ENCODE data around the gene FJX1. TPM values are rescaled to one million over a fixed set of nuclear protein-coding genes. Genes with fewer than 3 reads are reported as not detected.
A peak's percentile ranks its signal among the peaks of the same experiment; 100 is the strongest.

FJX1 gene
- total RNA-seq, 1 donor from 2014 or later, result 0.09 TPM

DNA sequence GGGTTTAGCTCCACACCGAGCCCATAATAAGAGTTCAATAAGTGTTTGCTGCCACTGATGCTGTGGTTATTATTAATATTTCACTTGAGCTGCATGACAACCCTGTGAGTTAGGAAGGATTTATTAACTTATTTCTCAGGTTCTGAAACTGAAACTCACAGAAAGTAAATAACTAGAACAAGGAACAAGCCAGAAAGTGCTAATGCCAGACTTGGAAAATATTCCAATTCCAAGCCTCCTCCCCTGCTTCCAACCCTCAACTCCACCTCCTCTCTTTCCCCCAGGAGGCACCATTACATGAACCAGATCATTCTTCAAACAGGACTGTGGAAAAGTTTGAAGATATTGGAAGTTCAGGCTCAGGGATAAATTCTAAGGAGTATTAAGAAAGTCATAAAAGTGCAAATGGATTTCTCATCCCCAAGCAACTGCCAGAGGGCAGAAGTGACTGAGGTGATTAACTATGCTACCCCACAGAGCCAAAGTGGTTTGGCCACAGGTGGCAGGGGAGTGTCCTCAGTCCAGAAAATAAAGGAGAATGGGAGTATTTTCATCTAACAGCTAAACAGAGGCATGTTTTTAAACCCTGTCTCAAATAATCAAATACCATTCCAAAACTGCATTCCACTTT lies 3.2 kb upstream of the FJX1 start:
- no peaks in the 10 kb centered on the region for H3K9me3 Mint-ChIP-seq
- H3K27ac Mint-ChIP-seq, result no peak overlapping the region
- DNase-seq (ENCODE audit: low spot score), result no peak
- no peak overlapping the region for H3K4me3 Mint-ChIP-seq (ENCODE audit: low read depth)
- intact Hi-C loops (cut with micrococcal nuclease), result loop anchor here (10.0 kb wide), 2 partner anchors 330 to 430 kb away; partner anchors contain the start of gene LDLRAD3
- H3K36me3 Mint-ChIP-seq (ENCODE audit: low read depth), result no peaks in the 10 kb centered on the region
- peaks cover 7% of the 10 kb centered on the region for H3K4me1 Mint-ChIP-seq (ENCODE audit: low read depth)
- H3K27me3 Mint-ChIP-seq (ENCODE audit: low read depth), result peaks cover 33% of the 10 kb centered on the region

DNA sequence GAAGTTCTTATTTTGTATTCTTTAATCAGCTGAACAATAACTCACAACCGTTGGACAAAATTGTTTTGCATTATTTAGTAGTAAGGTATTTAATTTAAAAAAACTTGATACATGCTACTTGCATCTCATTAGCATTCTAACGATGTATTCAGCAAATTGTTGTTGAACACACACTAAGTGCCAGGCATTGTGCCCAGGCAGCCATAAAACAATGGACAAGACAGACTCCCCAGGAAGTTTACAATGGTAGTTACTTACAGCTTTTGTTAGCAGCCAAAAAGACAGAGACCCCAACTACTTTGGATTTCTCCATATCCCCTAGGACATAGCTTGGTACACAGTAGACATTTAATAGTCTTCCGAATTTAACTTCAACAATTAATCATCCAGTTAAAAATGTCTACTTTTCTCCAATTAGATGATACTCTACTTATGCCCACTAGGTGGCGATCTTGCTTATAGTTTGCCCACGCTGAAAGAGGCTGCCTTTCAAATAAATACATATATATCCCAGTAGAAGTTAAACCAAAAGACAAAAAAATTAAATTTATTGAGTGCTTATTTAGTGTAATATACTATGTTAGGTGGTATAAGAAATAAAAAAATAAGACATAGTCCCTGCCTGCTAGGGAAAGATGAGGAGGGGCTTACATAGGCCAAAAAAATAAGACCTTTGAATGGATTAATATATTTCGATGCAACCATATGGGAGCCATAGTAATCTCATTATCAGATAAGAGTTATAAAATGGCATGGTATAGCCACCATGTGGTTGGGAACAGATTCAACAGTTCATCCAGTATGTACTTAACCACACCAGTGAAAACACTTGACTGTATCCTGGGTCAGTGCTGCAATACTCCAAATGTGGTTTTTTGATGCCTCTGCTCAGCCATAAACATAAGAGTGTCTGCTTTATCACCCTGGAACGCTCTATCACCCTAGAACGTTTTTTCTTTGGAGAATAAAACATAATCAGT lies 2.0 kb upstream of the FJX1 start:
- peaks cover 44% of the 10 kb centered on the region for H3K27me3 Mint-ChIP-seq (ENCODE audit: low read depth)
- H3K9me3 Mint-ChIP-seq, result no peaks in the 10 kb centered on the region
- no peaks in the 10 kb centered on the region for H3K36me3 Mint-ChIP-seq (ENCODE audit: low read depth)
- no peak overlapping the region for H3K4me3 Mint-ChIP-seq (ENCODE audit: low read depth)
- intact Hi-C loops (cut with micrococcal nuclease), result loop anchor here (1.0 to 10.0 kb wide), 6 partner anchors 206 to 650 kb away; partner anchors contain the start of gene LDLRAD3
- no peak overlapping the region for H3K27ac Mint-ChIP-seq
- H3K4me1 Mint-ChIP-seq (ENCODE audit: low read depth), result peaks cover 7% of the 10 kb centered on the region
- no peak for DNase-seq (ENCODE audit: low spot score)

DNA sequence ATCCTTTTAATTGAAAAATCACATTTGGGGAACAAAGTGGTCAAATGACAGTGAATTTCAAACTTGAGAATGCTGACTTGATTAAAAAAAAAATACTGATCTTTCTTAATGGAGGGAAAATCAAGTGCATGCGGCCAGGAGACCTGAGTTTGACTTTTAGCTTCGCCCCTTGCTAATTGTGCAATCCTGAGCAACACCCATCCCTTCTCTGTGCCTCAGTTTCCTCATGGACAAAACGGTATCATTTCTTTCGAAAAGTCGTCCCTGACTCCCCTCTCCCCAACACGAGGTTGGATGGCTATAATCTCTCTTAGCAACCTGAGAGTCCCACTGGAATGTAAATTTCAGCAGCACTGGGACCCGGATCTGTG lies 959 bp upstream of the FJX1 start:
- peaks cover 6% of the 10 kb centered on the region for H3K4me1 Mint-ChIP-seq (ENCODE audit: low read depth)
- intact Hi-C loops (cut with micrococcal nuclease), result loop anchor here (2.0 to 10.0 kb wide), 4 partner anchors 328 to 642 kb away; partner anchors contain the start of gene LDLRAD3

DNA sequence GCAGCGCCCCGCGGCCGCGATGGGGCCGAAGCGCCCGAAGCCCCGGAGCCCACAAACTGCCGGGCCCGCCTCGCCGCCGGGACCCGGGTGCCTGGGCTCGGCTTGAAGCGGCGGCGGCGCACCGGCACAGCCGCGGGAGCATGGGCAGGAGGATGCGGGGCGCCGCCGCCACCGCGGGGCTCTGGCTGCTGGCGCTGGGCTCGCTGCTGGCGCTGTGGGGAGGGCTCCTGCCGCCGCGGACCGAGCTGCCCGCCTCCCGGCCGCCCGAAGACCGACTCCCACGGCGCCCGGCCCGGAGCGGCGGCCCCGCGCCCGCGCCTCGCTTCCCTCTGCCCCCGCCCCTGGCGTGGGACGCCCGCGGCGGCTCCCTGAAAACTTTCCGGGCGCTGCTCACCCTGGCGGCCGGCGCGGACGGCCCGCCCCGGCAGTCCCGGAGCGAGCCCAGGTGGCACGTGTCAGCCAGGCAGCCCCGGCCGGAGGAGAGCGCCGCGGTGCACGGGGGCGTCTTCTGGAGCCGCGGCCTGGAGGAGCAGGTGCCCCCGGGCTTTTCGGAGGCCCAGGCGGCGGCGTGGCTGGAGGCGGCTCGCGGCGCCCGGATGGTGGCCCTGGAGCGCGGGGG lies 346 bp downstream of the FJX1 start:
- DNase-seq (ENCODE audit: low spot score), result peak; percentile 12
- H3K9me3 Mint-ChIP-seq, result no peaks in the 10 kb centered on the region
- peaks cover 6% of the 10 kb centered on the region for H3K4me1 Mint-ChIP-seq (ENCODE audit: low read depth)
- intact Hi-C loops (cut with micrococcal nuclease), result loop anchor here (10.0 kb wide), 2 partner anchors 326 to 426 kb away; partner anchors contain the start of gene LDLRAD3
- no peak overlapping the region for H3K27ac Mint-ChIP-seq
- H3K36me3 Mint-ChIP-seq (ENCODE audit: low read depth), result no peaks in the 10 kb centered on the region
- peaks cover 63% of the 10 kb centered on the region for H3K27me3 Mint-ChIP-seq (ENCODE audit: low read depth)
- no peak overlapping the region for H3K4me3 Mint-ChIP-seq (ENCODE audit: low read depth)

More for the DNA sequence above, 959 bp upstream of the FJX1 start:
- Mint-ChIP-seq H3K4me3 (ENCODE audit: low read depth) (no peak overlapping the region), H3K36me3 (ENCODE audit: low read depth) (no peaks in the 10 kb centered on the region), H3K27ac (no peak overlapping the region), H3K9me3 (no peaks in the 10 kb centered on the region), H3K27me3 (ENCODE audit: low read depth) (peaks cover 52% of the 10 kb centered on the region)
- DNase-seq (ENCODE audit: low spot score), result no peak

DNA sequence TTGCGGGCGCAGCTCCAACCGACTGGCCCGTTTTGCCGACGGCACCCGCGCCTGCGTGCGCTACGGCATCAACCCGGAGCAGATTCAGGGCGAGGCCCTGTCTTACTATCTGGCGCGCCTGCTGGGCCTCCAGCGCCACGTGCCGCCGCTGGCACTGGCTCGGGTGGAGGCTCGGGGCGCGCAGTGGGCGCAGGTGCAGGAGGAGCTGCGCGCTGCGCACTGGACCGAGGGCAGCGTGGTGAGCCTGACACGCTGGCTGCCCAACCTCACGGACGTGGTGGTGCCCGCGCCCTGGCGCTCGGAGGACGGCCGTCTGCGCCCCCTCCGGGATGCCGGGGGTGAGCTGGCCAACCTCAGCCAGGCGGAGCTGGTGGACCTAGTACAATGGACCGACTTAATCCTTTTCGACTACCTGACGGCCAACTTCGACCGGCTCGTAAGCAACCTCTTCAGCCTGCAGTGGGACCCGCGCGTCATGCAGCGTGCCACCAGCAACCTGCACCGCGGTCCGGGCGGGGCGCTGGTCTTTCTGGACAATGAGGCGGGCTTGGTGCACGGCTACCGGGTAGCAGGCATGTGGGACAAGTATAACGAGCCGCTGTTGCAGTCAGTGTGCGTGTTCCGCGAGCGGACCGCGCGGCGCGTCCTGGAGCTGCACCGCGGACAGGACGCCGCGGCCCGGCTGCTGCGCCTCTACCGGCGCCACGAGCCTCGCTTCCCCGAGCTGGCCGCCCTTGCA lies 1.0 kb downstream of the FJX1 start:
- Mint-ChIP-seq H3K4me3 (ENCODE audit: low read depth) (peak overlapping the region; percentile 5), H3K27me3 (ENCODE audit: low read depth) (peaks cover 67% of the 10 kb centered on the region), H3K9me3 (no peaks in the 10 kb centered on the region), H3K4me1 (ENCODE audit: low read depth) (peaks cover 6% of the 10 kb centered on the region), H3K36me3 (ENCODE audit: low read depth) (no peaks in the 10 kb centered on the region), H3K27ac (no peak overlapping the region)
- intact Hi-C loops (cut with micrococcal nuclease), result loop anchor here (10.0 kb wide), 2 partner anchors 326 to 426 kb away; partner anchors contain the start of gene LDLRAD3
- no peak for DNase-seq (ENCODE audit: low spot score)

DNA sequence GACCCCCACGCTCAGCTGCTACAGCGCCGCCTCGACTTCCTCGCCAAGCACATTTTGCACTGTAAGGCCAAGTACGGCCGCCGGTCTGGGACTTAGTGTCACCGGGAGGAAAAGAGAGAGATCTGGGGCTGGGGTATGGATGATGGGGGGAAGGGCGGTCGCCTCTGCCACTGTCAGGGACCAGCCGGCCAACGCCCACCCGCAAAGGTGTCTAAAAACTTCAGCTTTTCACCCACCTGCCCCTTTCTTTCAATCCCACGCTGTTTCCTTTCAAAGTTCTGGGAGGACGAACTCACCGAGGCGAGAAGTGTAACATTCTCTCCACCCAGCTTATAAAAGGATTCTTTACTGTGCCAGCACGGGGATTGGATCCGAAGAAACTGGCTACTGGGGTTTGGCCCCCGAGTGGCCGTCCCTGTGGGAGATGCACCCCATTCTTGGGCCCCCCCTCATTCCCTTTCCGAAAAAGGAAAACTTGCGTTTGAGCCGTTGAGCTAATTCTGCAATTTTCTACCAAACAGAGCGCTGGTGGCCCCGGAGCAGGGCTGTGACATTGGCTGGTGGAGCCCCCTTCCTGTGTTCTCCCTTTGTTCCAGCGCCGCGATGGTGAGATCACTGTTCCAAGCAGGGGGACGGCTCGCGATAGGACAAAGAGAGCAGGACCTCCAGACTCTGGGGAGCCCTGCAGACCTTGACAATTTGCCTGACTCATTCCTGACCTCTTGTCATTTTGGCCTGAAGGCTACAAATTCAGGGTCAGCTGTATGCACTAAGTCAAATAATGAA lies 1.8 kb downstream of the FJX1 start:
- intact Hi-C loops (cut with micrococcal nuclease), result loop anchor here (10.0 kb wide), 2 partner anchors 325 to 425 kb away; partner anchors contain the start of gene LDLRAD3
- Mint-ChIP-seq H3K27ac (no peak overlapping the region), H3K36me3 (ENCODE audit: low read depth) (no peaks in the 10 kb centered on the region), H3K9me3 (no peaks in the 10 kb centered on the region), H3K27me3 (ENCODE audit: low read depth) (peaks cover 63% of the 10 kb centered on the region), H3K4me3 (ENCODE audit: low read depth) (peak overlapping the region; percentile 5), H3K4me1 (ENCODE audit: low read depth) (peaks cover 6% of the 10 kb centered on the region)
- no peak for DNase-seq (ENCODE audit: low spot score)

DNA sequence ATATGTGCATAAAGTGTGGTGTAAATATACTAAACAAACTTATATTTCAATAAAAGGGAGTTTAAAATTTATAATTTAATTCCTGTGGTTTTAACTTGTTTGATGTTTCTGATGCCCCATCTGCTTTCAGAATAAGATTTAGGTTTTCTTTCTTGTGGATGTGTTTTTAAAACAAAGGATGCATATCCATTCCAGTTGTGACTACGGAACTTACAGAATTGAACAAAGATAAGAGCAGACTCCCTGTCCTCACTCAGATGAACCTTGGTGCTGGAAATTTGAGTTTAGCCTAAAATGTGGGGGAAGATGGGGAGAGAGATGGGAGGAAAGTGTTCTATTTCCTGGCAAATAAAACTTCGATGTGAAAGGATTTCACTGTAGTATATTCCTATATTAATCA lies 2.5 kb downstream of the FJX1 start:
- Mint-ChIP-seq H3K4me1 (ENCODE audit: low read depth) (peaks cover 6% of the 10 kb centered on the region), H3K27ac (no peak overlapping the region), H3K9me3 (no peaks in the 10 kb centered on the region), H3K4me3 (ENCODE audit: low read depth) (no peak overlapping the region), H3K36me3 (ENCODE audit: low read depth) (no peaks in the 10 kb centered on the region), H3K27me3 (ENCODE audit: low read depth) (peaks cover 62% of the 10 kb centered on the region)
- intact Hi-C loops (cut with micrococcal nuclease), result no loop called here
- DNase-seq (ENCODE audit: low spot score), result no peak

DNA sequence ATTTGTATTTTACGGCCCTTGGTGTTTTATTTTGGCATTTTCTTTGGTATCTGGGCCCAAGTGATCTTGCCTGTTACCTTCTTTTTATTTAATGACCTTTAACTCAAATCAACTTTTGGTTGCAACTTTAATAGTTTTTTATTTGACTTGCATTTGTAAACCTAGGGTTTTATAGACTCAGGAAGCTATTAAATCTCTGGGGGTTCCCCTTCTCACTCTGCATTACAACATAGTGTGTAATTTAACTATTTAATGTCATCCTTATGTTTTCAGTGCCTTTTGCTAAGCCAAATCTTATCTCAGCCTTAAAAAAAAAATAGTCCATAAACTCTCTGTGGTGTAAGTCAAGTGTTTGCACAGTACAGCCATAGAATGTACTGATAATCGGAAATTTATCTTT lies 3.4 kb downstream of the FJX1 start:
- H3K36me3 Mint-ChIP-seq (ENCODE audit: low read depth), result no peaks in the 10 kb centered on the region
- H3K27ac Mint-ChIP-seq, result no peak overlapping the region
- intact Hi-C loops (cut with micrococcal nuclease), result no loop called here
- no peak for DNase-seq (ENCODE audit: low spot score)
- no peak overlapping the region for H3K4me3 Mint-ChIP-seq (ENCODE audit: low read depth)
- H3K4me1 Mint-ChIP-seq (ENCODE audit: low read depth), result peaks cover 6% of the 10 kb centered on the region
- H3K27me3 Mint-ChIP-seq (ENCODE audit: low read depth), result peaks cover 63% of the 10 kb centered on the region
- no peaks in the 10 kb centered on the region for H3K9me3 Mint-ChIP-seq

DNA sequence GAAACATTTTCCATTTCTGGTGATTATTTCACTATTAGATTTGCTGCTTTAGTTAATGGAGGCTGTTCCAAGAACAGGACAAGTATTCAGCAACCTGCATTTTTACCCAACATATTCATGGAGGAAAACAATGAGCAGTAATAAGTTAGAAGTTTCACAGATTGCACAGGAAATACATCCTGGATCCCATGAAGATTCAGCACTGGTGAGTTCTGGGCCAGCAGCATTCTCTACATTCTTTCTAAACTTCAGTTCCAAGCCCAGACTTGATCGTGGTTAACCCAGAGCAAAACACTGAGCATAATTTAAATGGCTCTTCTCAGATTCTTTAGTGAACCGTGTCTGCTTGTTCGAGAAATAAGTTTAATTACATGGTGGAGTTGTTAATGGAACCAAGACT lies 3.8 kb downstream of the FJX1 start:
- Mint-ChIP-seq H3K27me3 (ENCODE audit: low read depth) (peaks cover 62% of the 10 kb centered on the region), H3K4me1 (ENCODE audit: low read depth) (peaks cover 6% of the 10 kb centered on the region), H3K4me3 (ENCODE audit: low read depth) (no peak overlapping the region), H3K36me3 (ENCODE audit: low read depth) (no peaks in the 10 kb centered on the region), H3K9me3 (no peaks in the 10 kb centered on the region), H3K27ac (no peak overlapping the region)
- intact Hi-C loops (cut with micrococcal nuclease), result no loop called here
- DNase-seq (ENCODE audit: low spot score), result no peak

DNA sequence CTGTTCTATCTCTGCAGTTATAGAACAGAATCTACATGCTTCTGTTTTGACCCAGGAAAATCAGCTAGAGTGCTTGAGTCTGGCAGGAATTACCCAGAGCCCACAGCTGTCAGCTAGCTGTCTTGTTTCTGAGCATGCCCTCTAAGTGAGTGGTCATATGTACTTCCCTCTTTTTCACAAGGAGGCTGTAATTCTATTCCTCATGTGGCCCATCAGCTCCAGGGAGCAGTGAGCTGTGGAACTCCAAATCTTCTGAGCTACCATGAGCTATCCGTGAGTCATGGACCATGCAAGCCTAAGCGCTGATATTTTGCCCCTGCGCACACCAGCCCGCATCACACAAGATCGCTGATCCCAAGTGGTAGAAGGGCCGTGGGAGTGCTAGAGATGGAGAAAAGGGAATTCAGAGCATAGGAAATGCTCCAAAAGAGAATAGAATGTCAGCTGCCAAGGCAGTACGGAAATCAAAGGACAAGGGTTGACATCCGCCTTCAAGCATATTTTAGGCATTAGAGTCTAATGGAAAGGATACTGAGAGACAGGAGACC lies 5.4 kb downstream of the FJX1 start:
- intact Hi-C loops (cut with micrococcal nuclease), result no loop called here
- Mint-ChIP-seq H3K9me3 (no peaks in the 10 kb centered on the region), H3K27me3 (ENCODE audit: low read depth) (peaks cover 63% of the 10 kb centered on the region), H3K36me3 (ENCODE audit: low read depth) (no peaks in the 10 kb centered on the region), H3K4me1 (ENCODE audit: low read depth) (peaks cover 2% of the 10 kb centered on the region), H3K4me3 (ENCODE audit: low read depth) (no peak overlapping the region), H3K27ac (no peak overlapping the region)
- no peak for DNase-seq (ENCODE audit: low spot score)

DNA sequence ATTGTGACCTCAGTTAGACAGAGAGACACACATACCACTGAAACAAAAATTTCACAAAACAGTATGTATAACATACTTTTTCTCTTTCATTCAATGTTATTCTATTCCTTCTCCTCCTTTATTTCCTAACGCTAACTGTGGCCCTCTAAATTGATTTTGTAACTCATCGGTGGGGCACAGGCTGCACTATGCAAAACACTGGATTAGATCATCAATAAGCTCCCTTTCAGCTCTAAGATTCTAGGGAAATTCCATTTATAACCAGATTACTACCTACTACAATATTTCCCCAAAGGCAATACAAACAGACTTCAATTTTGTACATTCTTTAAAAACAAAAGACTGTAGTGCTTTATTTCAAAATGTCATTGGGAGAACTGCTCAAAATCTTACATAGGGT lies 6.1 kb downstream of the FJX1 start:
- Mint-ChIP-seq H3K27ac (no peak overlapping the region), H3K4me1 (ENCODE audit: low read depth) (peaks cover 2% of the 10 kb centered on the region), H3K9me3 (no peaks in the 10 kb centered on the region), H3K36me3 (ENCODE audit: low read depth) (no peaks in the 10 kb centered on the region), H3K27me3 (ENCODE audit: low read depth) (peaks cover 65% of the 10 kb centered on the region), H3K4me3 (ENCODE audit: low read depth) (no peak overlapping the region)
- intact Hi-C loops (cut with micrococcal nuclease), result no loop called here
- no peak for DNase-seq (ENCODE audit: low spot score)
